Hematopoietic multipotent progenitor cell treated with erythropoietin and hydrocortisone succinate and interleukin-3 and kit ligand, for 17 days (in vitro differentiated cells): ENCODE data around the gene PEMT.
A peak's percentile ranks its signal among the peaks of the same experiment; 100 is the strongest.

ENCODE experiments used
- DNase-seq: peaks from one replicate; pipeline ENCODE4 v3.0.0-alpha.2; 2015; ENCODE audit warnings: low spot score

The PEMT gene

DNA sequence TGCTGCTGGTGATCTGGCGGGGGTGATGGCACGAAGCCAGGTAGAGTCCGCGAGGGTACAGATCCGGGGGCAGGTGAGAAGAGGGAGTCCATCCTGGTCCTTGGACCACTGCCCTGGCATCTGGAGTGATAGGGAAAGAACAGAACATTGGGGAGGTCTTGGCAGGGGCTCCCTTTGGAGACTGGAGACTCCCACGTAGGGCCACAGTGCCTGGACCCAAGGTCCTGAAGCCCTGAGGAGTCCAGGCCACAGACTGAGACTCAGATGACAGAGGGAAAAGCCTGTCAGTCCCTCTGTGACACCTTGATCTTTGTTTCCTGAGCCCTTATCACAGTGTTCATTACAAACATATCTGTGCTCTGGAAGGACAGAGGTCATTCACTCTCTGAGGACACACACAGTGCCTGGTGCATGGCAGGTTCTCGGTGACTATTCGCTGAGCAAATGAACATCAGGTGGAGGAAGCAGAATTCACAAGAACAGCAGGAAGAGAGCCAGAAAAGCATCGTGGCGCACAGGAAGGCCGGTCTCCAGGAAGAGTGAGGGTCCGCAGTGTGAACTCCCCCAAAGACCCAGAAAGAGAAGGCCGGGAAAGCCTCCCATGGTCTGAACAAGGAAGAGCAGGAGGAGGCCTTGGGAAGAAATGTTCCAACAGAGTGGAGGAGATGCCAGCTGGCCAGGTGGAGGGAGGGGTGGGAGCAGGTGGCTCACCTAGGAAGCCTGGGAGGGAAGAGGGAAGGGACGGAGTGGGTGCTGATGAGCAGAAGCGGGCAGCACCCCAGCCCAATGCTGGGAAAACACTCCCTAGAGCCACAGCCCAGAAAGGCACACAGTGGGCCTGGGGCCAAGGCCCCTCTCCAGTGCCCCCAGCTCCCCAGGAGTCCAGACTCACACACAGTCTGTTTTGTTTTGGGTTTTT is 20.5 kb downstream of the PEMT start:
- no peak for DNase-seq

DNA sequence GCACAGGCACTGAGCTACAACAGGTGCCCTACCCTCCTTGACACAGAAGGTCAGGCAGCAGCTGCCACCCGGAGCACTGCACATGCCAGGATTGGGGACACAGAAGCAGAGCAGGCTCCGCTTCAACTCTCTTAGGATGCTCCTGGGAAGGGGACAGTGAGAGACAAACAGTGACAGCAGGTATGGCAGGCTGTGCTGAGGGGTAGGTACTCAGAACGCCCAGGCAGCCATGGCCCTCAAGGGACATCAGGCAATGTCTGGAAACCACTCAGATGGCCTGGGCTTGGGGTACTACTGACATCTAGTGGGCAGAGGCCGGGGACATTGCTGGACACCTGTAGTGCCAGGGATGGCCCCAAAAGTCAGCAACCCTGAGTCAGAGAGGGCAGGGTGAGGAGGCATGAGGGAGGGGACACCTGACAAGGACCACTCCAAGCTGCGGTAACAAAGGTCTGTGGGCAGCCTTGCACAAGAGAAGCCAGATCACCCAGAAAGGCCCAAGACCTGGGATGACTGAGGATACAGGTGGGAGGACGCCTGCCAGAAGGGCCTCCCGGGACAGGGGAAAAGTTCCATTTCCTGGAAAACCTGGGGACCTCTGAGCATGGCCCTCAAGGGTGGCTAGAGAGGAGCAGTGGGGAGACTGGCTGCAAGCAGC is 21.2 kb downstream of the PEMT start:
- no peak for DNase-seq

DNA sequence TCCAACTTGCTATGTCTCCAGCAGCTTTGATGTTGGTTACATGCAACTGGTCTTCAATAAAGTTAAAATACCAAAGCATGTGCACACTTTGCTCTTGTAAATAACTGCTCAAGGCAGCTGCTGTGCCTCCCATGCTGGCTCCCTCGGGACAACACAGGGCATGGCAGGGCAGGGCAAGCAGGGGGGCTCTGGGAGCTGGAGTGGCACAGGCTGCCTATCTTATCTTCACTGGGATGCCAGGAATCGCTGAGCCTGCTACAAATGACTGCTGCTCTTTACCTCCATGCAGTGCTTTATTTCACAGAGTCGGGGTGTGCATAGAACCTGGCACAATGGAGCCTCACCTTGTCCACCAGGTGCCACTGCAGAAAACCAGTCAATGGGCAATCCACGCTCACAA is 21.8 kb downstream of the PEMT start:
- no peak for DNase-seq

DNA sequence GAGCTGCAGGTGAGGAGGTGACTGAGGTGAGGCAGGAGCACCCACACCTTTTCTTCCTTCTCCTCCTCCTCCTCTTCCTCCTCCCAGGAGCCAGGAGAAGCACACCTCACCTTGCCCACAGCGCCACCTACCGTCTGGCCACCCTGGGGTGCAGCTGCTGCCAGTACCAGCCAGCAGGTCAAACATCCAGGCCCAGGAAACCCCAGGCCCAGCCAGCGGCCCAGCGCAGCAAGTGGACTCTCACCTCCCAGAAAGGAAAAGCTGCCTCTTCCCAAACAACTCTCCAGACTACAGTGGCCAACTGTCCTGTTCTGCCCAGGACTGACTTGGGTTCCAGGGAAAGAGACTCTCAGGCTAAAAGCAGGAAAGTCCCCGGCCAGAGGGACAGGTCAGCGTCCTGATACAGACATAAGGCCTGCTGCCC is 22.7 kb downstream of the PEMT start:
- DNase-seq, result peak; percentile 69

DNA sequence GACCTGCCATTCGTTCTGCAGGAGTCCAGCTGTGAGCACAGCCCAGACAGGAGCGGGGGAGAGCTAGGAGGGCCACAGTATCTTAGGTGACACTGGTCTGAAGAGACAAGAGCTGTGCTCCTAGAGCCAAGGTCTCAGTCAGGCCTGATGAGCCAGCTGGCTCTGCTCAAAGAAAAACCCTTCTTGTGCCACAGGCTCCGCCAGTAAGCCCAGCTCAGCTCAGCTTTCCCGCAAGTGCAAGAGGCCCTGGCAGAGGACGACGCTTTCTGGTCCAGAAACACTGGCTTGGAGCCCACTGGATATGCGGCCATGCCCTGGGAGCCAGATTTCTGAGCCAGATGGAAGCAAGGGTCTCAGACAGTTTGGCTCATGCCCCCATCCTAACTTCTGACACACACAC is 23.9 kb downstream of the PEMT start:
- DNase-seq, result no peak

DNA sequence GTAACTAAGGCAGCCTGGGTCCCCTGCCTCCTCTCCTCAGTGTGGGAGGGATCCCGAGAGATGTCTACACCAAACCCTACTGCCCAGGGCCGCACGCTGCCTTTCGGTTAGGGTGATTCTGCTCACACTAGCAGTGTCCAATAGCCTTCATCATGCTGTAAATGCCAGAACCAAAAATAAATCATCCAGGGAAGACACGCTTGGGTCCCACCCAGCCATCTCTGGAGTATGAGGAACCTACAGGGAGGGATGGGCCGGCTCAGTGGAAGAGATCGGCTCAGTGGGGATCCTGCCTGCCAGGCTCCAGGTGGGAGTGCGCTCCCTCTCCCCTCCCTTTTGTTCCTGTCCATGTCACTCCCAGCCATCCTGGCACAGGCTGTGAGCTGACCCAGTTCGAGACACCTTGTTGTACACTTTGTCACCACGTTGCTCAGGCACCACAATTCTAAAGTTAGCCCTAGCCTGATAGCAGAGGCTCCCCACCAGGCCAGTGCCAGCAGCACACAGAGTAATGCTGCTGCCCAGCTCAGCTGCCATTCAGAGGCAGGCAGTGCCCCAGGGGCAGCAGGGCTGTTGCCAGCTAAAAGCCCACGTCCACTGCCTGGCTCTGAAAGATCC is 24.5 kb downstream of the PEMT start:
- no peak for DNase-seq

DNA sequence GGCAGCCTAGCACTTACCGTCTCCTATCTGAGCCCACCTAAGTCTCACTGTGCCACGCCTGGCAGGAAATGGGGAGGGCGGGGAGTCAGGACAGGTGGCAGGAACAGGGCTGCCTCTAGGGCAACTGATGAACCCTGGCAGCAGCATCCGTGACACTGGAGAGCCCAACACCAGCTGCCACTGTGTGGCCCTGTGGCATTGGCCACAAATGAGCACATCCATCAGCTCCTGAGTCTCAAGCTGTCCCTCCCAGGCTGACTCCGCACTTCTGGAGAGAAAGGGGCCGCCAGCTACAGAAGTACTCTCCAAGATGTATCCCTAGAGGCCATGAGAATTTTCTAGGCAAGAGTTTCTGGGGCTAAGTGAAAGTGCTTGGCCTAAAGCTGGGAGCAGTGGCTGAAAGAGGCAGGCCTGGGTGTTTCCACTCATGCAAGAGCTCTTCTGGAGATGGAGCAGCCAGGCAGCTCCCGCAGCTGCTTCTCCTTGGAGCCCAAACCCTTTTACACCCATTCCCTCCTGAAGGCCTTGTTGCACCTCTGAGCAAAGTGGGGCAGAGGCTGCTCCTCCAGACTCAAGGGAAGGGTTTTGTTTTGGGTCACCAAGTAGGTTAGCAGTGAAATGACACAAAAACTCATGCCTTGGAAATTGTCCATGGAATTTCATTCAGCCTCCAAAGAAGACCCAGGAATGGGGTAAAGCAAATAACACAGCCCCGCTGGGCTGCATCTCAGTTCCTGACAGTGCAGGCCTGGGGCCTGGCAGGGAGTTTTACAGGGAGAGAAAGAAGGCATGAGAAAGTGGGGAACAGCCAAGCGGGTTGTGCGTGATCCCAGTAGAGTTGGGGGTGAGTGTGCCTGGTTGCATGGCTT is 25.8 kb downstream of the PEMT start:
- DNase-seq, result no peak

DNA sequence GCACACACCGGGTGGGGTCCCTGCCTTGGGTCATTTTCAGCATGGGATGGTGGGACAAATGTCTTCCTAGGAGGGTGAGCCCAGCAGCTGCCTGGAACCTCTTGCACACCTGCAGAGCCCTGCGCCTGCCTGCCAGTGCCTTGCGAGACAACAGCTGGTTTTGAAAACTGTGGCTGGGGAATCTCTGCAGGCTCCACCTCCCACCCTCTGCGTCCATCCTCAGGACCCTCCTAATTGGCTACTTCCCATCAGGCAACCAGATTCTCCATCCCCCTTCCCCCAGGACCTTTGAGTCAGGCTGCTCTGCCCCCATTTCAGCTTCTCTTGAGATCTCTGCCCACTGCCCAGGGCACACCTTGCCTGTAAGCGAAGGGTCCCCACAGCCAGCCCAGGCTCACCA is 26.6 kb downstream of the PEMT start:
- DNase-seq, result no peak

DNA sequence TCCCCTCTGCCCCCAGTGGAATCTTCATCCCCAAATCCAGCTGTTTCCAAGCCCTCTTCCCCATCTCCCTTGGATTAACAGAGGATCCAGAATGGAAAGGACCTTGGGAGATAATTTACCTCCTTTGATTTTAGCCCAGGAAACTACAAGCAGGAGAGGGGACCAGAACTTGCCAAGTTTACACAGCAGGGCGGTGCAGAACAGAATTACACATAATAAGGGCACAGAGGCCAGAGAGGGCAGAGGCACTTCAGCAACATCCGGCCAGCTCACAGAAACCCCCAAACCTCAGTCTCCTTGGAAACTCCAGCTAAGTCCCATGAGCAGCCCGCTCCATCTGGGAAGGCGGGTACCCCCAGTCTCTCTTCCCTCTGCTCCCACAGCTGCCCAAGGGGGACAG is 27.2 kb downstream of the PEMT start:
- no peak for DNase-seq

DNA sequence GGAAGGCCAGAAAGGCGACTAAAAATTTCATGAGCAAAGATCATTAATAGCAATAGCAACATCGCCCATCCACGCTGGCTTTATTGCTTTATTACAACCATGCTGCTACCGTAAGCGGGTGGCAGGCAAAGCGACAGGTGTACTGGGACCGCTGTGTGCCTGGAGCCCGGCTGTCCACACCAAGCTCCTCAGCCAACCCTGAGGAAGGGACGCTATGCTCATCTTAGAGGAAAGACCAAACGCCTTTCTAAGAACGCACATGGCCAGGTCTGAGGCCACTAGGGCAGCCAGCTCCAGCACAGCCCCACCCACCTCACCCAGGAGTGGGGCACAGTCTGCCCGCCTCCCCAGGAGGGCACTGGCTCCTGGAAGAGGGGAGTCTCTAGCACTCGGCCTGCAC is 28.0 kb downstream of the PEMT start:
- DNase-seq, result no peak

DNA sequence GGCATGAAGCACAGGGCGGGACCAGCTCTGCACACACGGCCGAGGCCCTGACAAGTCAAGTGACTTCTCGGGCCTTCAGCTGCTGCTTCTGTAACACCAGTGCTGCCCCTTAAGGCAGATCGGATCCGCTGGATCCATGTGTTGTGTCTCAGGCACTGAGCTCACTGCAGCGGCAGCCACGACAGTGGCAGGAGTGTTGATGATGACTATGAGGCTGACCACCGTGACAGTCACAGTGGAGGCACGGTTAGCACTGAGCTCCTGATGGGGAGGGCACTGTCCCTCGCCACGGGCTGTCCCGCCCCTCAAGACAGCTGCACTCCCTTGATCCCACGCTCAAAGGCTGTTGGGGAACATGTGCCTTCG is 29.4 kb downstream of the PEMT start:
- no peak for DNase-seq

DNA sequence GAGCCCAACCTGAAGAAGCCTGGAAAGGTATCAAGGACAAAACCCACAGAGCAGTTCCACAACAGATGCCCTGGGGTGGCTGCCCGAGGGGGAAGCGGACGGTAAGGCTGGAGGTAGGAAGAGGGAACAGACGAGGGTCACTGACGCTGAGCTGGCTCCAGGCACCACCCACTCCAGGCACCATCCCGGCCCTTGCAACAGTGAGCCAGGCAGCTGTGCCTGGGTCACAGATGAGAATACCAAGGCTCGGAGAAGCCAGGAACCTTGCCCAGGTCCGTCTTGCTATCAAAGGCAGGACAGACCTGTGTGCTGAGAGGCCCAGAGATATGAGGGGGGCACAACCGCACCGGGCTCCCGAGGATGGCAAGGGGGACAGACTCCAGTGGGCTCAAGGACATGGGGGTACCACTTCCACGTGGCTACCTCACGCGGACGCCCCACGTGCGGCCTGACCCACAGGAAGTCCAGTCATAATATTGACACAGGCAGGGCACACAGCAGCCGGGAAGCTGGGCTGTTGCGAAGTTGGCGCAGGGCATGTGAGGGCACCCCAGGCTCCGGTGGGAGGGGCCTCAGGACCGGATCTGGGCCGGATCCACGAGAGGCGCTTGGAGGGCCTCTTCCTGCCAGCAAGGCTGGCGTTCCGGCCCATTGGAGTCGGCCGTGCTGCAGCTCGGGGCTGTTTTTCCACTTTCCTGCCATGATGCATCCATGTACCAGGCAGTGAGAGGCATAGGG is 29.9 kb downstream of the PEMT start:
- DNase-seq, result no peak

DNA sequence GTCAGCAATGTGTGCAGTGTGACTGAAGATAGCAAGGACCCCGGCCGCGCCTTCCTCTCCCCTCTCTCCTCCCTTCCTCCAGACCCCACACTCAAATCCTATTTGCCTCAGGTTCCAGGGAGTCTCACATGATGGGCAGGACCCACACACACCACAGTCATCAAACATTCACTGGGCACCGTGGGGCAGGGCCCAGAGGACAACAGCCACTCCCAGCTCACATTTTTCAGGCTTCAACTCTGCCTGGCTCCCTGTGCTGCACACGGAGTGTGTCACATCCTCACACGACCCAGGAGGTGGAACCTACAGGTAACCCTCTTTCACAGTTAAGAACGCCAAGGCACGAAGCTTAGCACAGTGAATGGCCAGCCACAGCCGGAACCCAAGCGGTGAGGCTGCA is 30.5 kb downstream of the PEMT start:
- no peak for DNase-seq

DNA sequence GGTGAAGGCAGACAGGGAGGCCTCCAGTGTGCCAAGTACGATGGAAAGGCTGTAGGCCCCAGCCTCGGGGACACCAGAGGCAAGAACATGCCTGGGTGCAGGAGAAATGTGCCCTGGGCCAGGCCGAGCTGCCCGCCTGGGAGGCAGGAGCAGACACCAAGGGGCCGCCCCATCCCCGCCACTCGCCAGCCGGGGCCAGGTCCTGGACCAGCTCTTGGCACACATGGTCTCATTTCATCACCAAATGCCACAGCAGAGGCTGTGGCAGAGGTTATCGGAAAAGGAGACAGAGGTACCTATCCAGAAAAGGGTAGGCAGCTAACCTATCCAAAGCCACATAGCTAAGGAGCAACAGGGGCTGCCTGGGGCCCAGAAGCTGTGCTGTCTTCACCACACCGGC is 31.3 kb downstream of the PEMT start:
- no peak for DNase-seq

DNA sequence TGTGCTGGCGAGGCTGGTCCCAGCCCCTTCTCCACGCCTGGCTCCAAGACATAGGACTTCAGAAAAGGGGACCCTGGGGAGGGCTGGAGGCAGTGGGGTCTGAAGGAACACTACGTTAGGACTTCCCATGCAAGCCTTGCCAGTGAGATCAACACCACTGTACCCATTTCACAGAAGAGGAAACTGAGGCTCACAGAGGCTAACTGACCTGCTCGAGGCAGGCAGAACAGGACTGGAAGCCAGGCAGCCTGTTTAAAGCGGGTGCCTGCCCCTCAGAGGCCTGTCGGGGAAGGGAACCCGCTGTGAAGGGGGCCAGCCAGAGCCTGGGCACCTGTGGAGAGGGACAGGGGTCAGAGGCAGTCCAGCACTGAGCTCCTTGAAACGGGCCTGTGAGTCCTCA is 32.3 kb downstream of the PEMT start:
- DNase-seq, result no peak

DNA sequence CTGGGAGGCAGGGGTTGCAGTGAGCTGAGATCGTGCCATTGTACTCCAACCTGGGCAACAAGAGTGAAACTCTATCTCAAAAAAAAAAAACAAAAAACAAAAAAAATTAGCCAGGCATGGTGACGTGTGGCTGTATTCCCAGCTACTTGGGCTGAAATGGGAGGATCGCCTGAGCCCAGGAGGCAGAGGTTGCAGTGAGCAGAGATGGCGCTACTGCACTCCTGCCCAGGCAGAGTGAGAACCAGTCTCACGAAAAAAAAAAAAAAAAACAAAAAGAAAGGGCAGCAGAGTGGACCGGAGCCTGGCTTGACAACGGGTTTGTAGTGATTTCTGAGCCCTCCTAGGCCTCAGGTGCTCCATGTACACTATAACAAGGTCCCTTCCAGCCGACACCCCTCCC is 33.1 kb downstream of the PEMT start:
- no peak for DNase-seq

DNA sequence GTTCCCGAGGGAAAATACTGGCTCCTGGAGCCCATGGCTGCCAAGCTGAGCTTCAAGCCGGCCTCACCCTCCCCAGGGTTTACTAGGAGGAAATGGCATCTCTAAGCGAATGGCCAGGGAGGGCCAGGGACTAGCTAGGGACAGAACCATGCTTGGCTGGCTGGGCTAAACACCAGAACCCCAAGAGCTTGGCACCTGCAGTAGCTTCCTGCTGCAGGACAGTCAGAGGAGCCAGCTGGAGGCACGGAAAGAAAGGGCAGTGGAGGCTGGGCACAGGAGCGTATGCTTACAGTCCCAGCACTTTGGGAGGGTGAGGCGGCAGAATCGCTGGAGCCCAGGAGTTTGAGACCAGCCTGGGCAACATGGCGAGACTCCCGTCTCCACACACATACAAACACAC is 33.7 kb downstream of the PEMT start:
- no peak for DNase-seq

DNA sequence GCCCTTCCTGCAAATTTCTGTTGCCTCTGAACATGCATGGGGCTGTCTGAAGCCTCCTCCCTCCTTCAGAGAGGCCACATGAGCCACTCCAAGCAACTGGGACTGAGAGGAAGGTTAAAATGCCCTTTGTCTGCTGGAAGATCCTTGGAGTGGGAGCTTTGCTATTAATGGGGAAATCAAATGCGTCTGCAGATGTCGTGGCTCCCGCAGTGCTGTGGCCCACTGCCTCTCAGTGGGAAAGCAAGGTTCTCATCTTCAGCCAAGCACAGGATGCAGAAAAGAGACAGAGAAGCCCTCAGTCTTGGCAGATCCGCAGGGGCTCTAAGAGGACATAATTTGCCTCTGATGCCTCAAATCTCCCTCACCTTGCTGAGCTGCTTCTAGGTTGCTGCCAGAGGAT is 34.8 kb downstream of the PEMT start:
- DNase-seq, result no peak

DNA sequence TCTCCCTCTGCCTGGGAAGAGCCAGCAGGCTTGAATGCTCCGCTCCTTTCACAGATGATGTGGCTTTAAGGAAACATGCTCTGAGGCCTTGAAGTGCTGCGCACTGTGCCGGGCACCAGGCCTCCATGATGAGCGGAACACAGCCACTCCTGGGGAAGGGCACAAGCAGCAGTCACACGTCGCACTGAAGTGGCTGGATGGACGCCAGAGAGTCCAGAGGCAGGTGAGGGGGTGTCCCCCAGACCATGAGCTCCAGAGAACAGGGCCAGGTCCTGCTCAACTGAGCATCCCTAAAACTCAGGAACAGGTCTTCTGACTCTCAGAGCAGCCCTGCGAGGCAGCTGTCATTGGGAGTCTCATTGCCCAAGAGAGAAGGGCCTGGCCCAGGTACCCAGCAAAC is 35.6 kb downstream of the PEMT start:
- DNase-seq, result no peak

DNA sequence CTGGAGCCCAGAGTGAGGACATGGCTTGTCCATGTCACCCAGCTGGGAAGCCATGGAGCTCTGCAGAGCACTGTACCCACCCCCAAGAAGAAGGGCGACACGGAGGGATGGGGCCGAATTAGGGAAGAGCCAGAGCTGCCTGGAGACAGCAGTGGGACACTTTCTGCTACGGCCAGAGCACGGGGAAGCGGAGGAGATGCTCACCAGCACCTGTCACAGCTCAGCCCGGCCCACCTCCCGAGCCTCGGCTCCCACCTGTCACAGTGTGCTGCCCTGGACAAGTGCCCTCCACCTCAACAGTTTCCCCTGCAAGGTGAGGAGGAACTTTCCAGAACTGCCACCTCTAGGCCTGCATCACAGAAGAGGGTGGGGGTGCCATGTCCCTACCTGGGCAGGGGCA is 36.4 kb downstream of the PEMT start:
- no peak for DNase-seq

DNA sequence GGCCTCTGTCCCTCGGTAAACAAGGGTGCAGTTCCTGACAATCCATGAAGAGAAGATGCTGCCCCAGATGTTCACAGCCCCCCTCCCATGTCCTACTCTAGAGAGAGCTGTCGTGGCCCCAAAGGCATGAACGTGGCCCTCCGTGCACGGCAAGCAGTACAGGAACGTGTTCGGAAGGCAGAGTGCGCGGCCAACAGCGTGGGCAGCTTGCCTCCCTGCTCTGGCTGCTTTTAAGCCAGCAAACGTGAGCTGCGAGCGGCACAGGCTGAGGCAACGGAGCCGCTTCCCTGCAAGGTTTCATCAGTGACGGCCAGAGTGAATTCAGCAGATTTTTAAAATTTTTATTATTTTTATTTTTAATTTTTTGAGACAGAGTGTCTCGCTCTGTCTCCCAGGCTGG is 37.2 kb downstream of the PEMT start:
- DNase-seq, result no peak
